C4-2B (cell line): ENCODE measurements around the gene ST7.

Experiments
- CTCF ChIP-seq: fragments of 450-650 bp; conservative IDR thresholded peaks from 2 replicates; pipeline ENCODE4 v1.5.1; 2017; ENCODE audit warnings: mild to moderate bottlenecking
- ZFX ChIP-seq: fragments of 450-650 bp; IDR thresholded peaks from 2 replicates; pipeline ENCODE4 v1.6.1; 2017

GRCh38 chr7:117264716-117265115 is 311.4 kb downstream of the ST7 start:
- TF ChIP-seq CTCF, result no peak
- no peak for TF ChIP-seq ZFX
